ENCODE results near the gene SLC22A13. TPM values are rescaled to one million over a fixed set of nuclear protein-coding genes. Genes with fewer than 3 reads are reported as not detected.

SLC22A13 gene
- total and polyA plus RNA-seq, 9 of the 15 experiments (the other 6 are each of a cell fraction or from before 2014, with no cell fraction given), result 0.09 to 0.49 (median 0.17) TPM; not detected in 3

- TF ChIP-seq MBD1 (CRISPR knock-in tag; IDR thresholded peaks at IDR 0.05), result no peak
- TF ChIP-seq KLF6 (CRISPR knock-in tag; IDR thresholded peaks at IDR 0.05; ENCODE audit: borderline replicate concordance), result no peak
- TF ChIP-seq U2AF1 (optimal IDR thresholded peaks at IDR 0.05; ENCODE audit: low read depth, low read length), result no peak
- TF ChIP-seq DACH1 (IDR thresholded peaks at IDR 0.05; ENCODE audit: partially characterized antibody), result no peak
- TF ChIP-seq HMGXB4 (CRISPR knock-in tag; IDR thresholded peaks at IDR 0.05), result no peak
- peak; percentile 46 for TF ChIP-seq CXXC5 (CRISPR knock-in tag; IDR thresholded peaks at IDR 0.05)
- TF ChIP-seq NR2C1 (IDR thresholded peaks at IDR 0.05), result no peak
- TF ChIP-seq NR2C1 (tag; IDR thresholded peaks at IDR 0.05), result 0 out of 2 replicates have a peak, but pooled peaks have one; percentile 9
- no peak for TF ChIP-seq ZNF324 (CRISPR knock-in tag; IDR thresholded peaks at IDR 0.05)
- TF ChIP-seq TRIM24 (IDR thresholded peaks at IDR 0.05), result peak; percentile 62 to 65; a peak in 3 of 4 replicates
- TF ChIP-seq KLF10 (CRISPR knock-in tag; IDR thresholded peaks at IDR 0.05), result no peak
- TF ChIP-seq XRCC4 (IDR thresholded peaks at IDR 0.05; ENCODE audit: extremely low read depth, insufficient read depth, insufficient read length), result no peak
- TF ChIP-seq ATF2 (CRISPR knock-in tag; IDR thresholded peaks at IDR 0.05), result no peak
- peak; percentile 83 for TF ChIP-seq NCOR1 (IDR thresholded peaks at IDR 0.05)
- no peak for TF ChIP-seq GABPB1 (CRISPR knock-in tag; IDR thresholded peaks at IDR 0.05)
- TF ChIP-seq BCOR (IDR thresholded peaks at IDR 0.05), result no peak
- no peak for TF ChIP-seq DIDO1 (tag; IDR thresholded peaks at IDR 0.05; ENCODE audit: low read depth)
- TF ChIP-seq MEF2D (tag; conservative IDR thresholded peaks at IDR 0.05; ENCODE audit: low read depth), result no peak
- TF ChIP-seq PCBP2 (IDR thresholded peaks at IDR 0.05; ENCODE audit: low read depth, low read length, poor library complexity, severe bottlenecking), result no peak
- TF ChIP-seq GATAD2B (IDR thresholded peaks at IDR 0.05; ENCODE audit: borderline replicate concordance), result no peak
- TF ChIP-seq ARID3A (IDR thresholded peaks at IDR 0.05; ENCODE audit: borderline replicate concordance, low read depth, low read length), result no peak
- no peak for TF ChIP-seq HMG20B (CRISPR knock-in tag; IDR thresholded peaks at IDR 0.05)
- TF ChIP-seq ZC3H4 (CRISPR knock-in tag; IDR thresholded peaks at IDR 0.05; ENCODE audit: borderline replicate concordance), result no peak
These were observed 43.5 kb upstream of the SLC22A13 start (continued) for GRCh38 chr3:38222032-38222634.

All from K562 (cell line).